C4-2B (cell line): Measurements from ENCODE around the gene FBL.
"Not testable (repeated sequence)": the region's sequence is repeated elsewhere in the genome, so short reads cannot be mapped to it uniquely, and the experiment has no call there.

Source experiments
- H3K27ac ChIP-seq: fragments of 450-650 bp; 2 replicates; pipeline ENCODE4 v1.5.1; 2017
- ZFX ChIP-seq: fragments of 450-650 bp; IDR thresholded peaks from 2 replicates; pipeline ENCODE4 v1.6.1; 2017
- TF ChIP-seq, protein P1 (sequence below): fragments of 450-650 bp; conservative IDR thresholded peaks from 2 replicates; pipeline ENCODE4 v1.5.1; 2017; ENCODE audit warnings: mild to moderate bottlenecking

FBL gene

DNA sequence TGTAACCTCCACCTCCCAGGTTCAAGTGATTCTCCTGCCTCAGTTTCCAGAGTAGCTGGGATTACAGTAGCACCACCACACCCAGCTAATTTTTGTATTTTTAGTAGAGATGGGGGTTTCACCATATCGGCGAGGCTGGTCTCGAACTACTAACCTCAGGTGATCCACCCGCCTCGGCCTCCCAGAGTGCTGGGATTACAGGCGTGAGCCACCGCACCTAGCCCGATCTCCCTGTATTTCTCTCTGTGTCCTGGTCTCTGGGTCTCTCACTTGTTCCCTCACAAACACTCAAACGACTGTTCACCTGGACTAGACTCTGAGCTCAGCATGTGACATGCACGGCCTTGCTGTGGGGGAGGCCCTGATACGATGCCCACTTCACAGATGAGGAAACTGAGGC lies 32.7 kb upstream of the FBL start:
- H3K27ac ChIP-seq, result not testable (repeated sequence)

- TF ChIP-seq, protein P1, sequence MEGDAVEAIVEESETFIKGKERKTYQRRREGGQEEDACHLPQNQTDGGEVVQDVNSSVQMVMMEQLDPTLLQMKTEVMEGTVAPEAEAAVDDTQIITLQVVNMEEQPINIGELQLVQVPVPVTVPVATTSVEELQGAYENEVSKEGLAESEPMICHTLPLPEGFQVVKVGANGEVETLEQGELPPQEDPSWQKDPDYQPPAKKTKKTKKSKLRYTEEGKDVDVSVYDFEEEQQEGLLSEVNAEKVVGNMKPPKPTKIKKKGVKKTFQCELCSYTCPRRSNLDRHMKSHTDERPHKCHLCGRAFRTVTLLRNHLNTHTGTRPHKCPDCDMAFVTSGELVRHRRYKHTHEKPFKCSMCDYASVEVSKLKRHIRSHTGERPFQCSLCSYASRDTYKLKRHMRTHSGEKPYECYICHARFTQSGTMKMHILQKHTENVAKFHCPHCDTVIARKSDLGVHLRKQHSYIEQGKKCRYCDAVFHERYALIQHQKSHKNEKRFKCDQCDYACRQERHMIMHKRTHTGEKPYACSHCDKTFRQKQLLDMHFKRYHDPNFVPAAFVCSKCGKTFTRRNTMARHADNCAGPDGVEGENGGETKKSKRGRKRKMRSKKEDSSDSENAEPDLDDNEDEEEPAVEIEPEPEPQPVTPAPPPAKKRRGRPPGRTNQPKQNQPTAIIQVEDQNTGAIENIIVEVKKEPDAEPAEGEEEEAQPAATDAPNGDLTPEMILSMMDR, result no peak
- TF ChIP-seq ZFX, result no peak
- H3K27ac ChIP-seq, result no peak overlapping the region
These were observed 32.2 kb upstream of the FBL start for GRCh38 chr19:39878398-39878797.

- not testable (repeated sequence) for H3K27ac ChIP-seq
These were observed 31.8 kb upstream of the FBL start for GRCh38 chr19:39877982-39878381.

DNA sequence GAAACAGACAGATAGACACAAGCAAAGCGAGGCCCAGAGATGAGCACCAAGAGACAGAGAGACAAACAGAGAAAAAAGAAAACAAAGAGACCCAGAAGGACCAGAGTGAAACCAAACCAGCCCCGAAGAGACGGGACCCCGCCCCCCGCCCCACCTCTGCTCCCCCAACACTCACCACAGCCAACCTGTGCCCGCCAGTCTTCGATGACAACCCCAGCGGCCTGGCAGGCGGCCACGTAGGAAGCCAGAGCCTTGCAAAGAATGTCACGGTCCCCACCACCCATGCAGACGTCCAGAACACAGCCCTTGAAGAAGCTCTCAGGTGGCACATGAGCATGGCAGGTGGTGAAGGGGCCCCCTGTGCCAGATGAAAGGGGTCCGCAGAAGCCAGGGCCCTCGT lies 31.3 kb upstream of the FBL start:
- H3K27ac ChIP-seq, result not testable (repeated sequence)

DNA sequence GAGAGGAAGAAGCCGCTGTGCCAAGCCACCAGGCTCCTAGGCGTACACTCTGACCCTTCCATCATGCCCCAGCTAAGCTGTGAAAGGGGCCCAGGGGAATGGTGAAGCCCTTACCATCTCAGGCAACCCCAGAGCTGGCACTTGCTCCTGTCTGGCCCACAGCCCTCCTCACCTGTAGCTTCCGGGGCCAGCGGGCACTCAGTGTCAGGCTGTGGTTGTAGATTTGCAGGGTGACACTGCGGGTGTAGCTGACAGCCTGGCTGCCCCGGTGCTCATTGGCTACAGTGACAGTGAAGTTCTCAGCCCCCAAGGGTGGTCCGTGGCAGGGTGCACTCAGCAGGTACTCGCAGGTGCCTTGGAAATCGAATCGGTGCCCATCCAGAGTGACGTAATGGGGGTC lies 30.3 kb upstream of the FBL start:
- not testable (repeated sequence) for H3K27ac ChIP-seq

DNA sequence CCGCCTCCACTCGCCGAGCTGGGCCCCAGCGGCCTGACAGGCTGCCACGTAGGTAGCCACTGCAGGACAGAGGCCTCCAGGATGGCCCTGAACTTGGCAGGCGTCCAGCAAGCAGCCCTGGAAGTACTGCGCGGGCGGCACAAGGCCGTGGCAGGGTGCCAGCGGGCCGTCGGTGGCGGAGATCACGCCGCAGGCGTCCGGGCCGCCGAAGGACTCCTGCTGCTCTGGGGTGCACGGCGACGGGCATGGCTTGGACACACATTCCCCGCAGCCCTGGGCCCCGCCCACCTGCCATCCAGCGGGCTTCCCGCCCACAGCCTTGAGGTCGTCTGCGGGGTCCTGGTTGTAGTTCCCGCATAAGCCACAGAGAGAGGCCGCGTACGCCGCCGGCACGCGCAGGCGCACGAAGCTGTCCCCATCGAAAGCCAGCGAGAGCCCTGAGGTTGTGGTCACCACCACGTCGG lies 29.3 kb upstream of the FBL start:
- not testable (repeated sequence) for H3K27ac ChIP-seq

DNA sequence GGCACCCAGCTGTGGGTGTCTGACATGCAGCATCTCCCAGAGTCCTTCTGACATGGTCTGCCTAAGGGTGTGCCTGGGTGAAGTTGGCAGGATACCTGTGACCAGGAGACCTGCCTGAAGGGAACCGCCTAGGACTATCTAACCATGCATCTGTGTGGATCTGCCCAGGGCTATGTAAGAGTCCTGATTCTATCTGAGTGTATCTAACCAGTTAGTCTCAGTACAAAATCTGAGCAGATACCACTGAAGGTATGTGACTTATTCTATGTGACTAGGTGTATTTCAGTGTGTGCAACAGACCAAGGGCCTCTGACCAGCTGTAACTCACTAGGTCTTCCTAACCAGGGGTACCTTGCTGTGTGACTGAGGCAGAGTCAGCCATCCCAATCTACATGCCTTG lies 28.2 kb upstream of the FBL start:
- TF ChIP-seq ZFX, result no peak
- TF ChIP-seq, protein P1, result no peak
- no peak overlapping the region for H3K27ac ChIP-seq

DNA sequence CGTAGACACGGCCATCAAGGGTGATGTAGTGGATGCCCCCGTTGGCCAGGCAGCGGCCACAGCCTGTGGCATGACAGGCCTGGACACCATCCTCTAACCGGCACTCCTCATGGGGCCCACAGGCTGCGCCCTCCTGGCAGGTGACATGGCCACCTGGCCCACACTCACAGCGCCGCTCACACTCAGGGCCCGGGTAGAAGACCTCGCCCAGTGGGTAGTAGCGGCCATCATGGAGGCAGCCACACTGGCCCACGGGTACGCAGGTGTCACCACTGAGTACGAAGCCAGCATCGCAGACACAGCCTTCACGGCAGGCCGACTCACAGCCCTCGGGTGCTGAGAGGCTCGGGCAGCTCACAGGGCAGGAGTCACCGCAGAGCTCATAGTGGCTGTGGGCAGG lies 27.2 kb upstream of the FBL start:
- no peak overlapping the region for H3K27ac ChIP-seq
- TF ChIP-seq, protein P1, result no peak
- no peak for TF ChIP-seq ZFX

GRCh38 chr19:39871886-39872866 lies 26.0 kb upstream of the FBL start:
- TF ChIP-seq, protein P1, result no peak
- no peak for TF ChIP-seq ZFX
- H3K27ac ChIP-seq, result no peak overlapping the region

DNA sequence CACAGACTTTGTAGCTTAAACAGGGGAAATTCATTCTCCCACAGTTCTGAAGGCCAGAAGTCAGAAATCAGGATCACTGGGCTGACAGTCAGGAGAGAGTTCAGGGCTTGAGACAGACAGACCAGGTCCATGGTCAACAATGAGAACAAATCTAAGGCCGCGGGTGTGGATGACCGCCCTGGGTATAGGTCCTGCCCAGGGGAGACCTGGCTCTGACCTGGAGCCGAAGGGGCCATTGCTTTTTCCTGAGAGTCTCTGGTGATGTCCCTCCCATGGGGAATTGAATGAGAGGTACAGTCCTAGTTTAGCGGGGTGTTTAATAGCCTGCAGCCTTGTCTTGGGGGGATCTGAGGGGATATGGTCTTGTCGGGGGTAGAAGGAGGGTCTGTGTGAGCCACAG lies 25.2 kb upstream of the FBL start:
- no peak overlapping the region for H3K27ac ChIP-seq
- TF ChIP-seq ZFX, result no peak
- TF ChIP-seq, protein P1, result no peak
